DND-41 (cell line): ENCODE data around the gene SLC25A51.

ENCODE experiments used
- ATAC-seq: fragments of 200-7000 bp; cut with Tn5 transposase; 3 replicates; pipeline ENCODE4 v1.9.1; 2021; ENCODE audit warnings: low read depth; ENCODE audit not compliant: insufficient read depth
- DNase-seq: peaks from one replicate; pipeline ENCODE4 v3.0.0-alpha.2; 2020
- H2AFZ ChIP-seq: 2 replicates; pipeline ENCODE4 v1.6.0; 2012; ENCODE audit warnings: low read depth, low read length
- H3K27ac ChIP-seq: 2 replicates; pipeline ENCODE4 v1.5.1; 2012; ENCODE audit warnings: low read length, inconsistent platforms
- H3K27me3 ChIP-seq: fragments of 200-600 bp; sonication (generic); 2 replicates; pipeline ENCODE4 v1.6.0; 2012; ENCODE audit warnings: low read length, mild to moderate bottlenecking, inconsistent platforms; ENCODE audit not compliant: insufficient read depth, poor library complexity
- H3K36me3 ChIP-seq: 2 replicates; pipeline ENCODE4 v1.5.1; 2012; ENCODE audit warnings: low read length, inconsistent platforms; ENCODE audit not compliant: insufficient read depth
- H3K4me1 ChIP-seq: 2 replicates; pipeline ENCODE4 v1.5.1; 2012; ENCODE audit warnings: mild to moderate bottlenecking, low read length; ENCODE audit not compliant: insufficient read depth
- H3K4me2 ChIP-seq: 2 replicates; pipeline ENCODE4 v1.6.0; 2012; ENCODE audit warnings: mild to moderate bottlenecking, moderate library complexity, low read length, inconsistent platforms; ENCODE audit not compliant: insufficient read depth
- H3K4me3 ChIP-seq, 2 experiments: fragments of 200-600 bp in 1 of 2; shearing (Covaris generic) in 1 of 2; 2 replicates each; pipeline ENCODE4 v1.5.1; 2012 to 2016; ENCODE audit warnings: inconsistent platforms in 2 of 2, low read length in 2 of 2, mild to moderate bottlenecking in 2 of 2, low read depth in 1 of 2, moderate library complexity in 1 of 2
- H3K79me2 ChIP-seq: 2 replicates; pipeline ENCODE4 v1.6.0; 2012; ENCODE audit warnings: low read length, inconsistent platforms; ENCODE audit not compliant: insufficient read depth
- H3K9ac ChIP-seq: 2 replicates; pipeline ENCODE4 v1.6.0; 2012; ENCODE audit warnings: low read depth, mild to moderate bottlenecking, inconsistent platforms, low read length, moderate library complexity
- H3K9me3 ChIP-seq: 2 replicates; pipeline ENCODE4 v1.5.1; 2012; ENCODE audit warnings: low read length, moderate library complexity, mild to moderate bottlenecking, inconsistent platforms; ENCODE audit not compliant: insufficient read depth, severe bottlenecking
- H4K20me1 ChIP-seq: 2 replicates; pipeline ENCODE4 v1.6.0; 2012; ENCODE audit warnings: low read length; ENCODE audit not compliant: insufficient read depth
- CTCF ChIP-seq: IDR thresholded peaks from 2 replicates; pipeline ENCODE4 v1.5.1; 2012; ENCODE audit warnings: borderline replicate concordance, low read length, moderate library complexity, mild to moderate bottlenecking; ENCODE audit not compliant: poor library complexity, severe bottlenecking; ENCODE audit errors: extremely low read depth
- EZH2 ChIP-seq: IDR thresholded peaks from 3 replicates; pipeline ENCODE4 v1.6.1; 2012; ENCODE audit warnings: borderline replicate concordance, low read depth, mild to moderate bottlenecking, moderate library complexity, low read length, inconsistent platforms; ENCODE audit not compliant: severe bottlenecking

SLC25A51 gene

GRCh38 chr9:37917313-37917731, 13.4 kb upstream of the SLC25A51 start:
- no peak overlapping the region for H3K27ac ChIP-seq
- H4K20me1 ChIP-seq: no peaks in the 10 kb centered on the region
- DNase-seq: no peak
- ATAC-seq: no peak
- H3K4me1 ChIP-seq: no peaks in the 10 kb centered on the region
- no peak overlapping the region for H3K4me2 ChIP-seq
- no peaks in the 10 kb centered on the region for H3K27me3 ChIP-seq
- H3K36me3 ChIP-seq: no peaks in the 10 kb centered on the region
- no peak overlapping the region for H3K9ac ChIP-seq
- no peaks in the 10 kb centered on the region for H3K79me2 ChIP-seq
- H3K9me3 ChIP-seq: no peaks in the 10 kb centered on the region
- H3K4me3 ChIP-seq: no peak overlapping the region
- H2AFZ ChIP-seq: no peak overlapping the region
- TF ChIP-seq CTCF (no peak), EZH2 (no peak)

GRCh38 chr9:37916471-37917312, 12.8 kb upstream of the SLC25A51 start:
- Histone ChIP-seq H3K79me2 (no peaks in the 10 kb centered on the region), H3K36me3 (no peaks in the 10 kb centered on the region), H3K4me1 (no peaks in the 10 kb centered on the region), H3K27ac (no peak overlapping the region), H4K20me1 (no peaks in the 10 kb centered on the region), H3K4me2 (no peak overlapping the region), H3K9me3 (no peaks in the 10 kb centered on the region), H3K4me3 (no peak overlapping the region), H2AFZ (no peak overlapping the region), H3K9ac (no peak overlapping the region), H3K27me3 (no peaks in the 10 kb centered on the region)
- DNase-seq (no peak), ATAC-seq (no peak)
- TF ChIP-seq EZH2: no peak
- TF ChIP-seq CTCF: no peak

GRCh38 chr9:37915911-37916470, 12.1 kb upstream of the SLC25A51 start:
- Histone ChIP-seq H2AFZ (no peak overlapping the region), H3K9me3 (no peaks in the 10 kb centered on the region), H3K9ac (no peak overlapping the region), H3K4me3 (no peak overlapping the region), H3K79me2 (no peaks in the 10 kb centered on the region), H3K27ac (no peak overlapping the region), H3K4me2 (no peak overlapping the region), H4K20me1 (no peaks in the 10 kb centered on the region), H3K27me3 (no peaks in the 10 kb centered on the region), H3K4me1 (no peaks in the 10 kb centered on the region), H3K36me3 (no peaks in the 10 kb centered on the region)
- TF ChIP-seq EZH2 (no peak), CTCF (no peak)
- no peak for DNase-seq
- no peak for ATAC-seq
